AG04449 (cell line): ENCODE data around the gene EEPD1.
"Not testable (repeated sequence)": the region's sequence is repeated elsewhere in the genome, so short reads cannot be mapped to it uniquely, and the experiment has no call there.

Experiments used
- CTCF ChIA-PET: fragments of 350-600 bp; formaldehyde crosslinking; extraction: SDS; loops from one replicate; lab custom pipeline; 2021; ENCODE audit warnings: antibody characterized with exemption; lab: Yijun Ruan, JAX
- POLR2A ChIA-PET: fragments of 400-600, 350-600 bp; formaldehyde crosslinking; extraction: SDS; loops from one replicate; lab custom pipeline; 2020; ENCODE audit warnings: antibody characterized with exemption, inconsistent platforms; lab: Yijun Ruan, JAX
- DNase-seq: peaks from one replicate; pipeline ENCODE4 v3.0.0-alpha.2; 2010; ENCODE audit warnings: low read depth, low spot score
- H3K4me3 ChIP-seq: 2 replicates; pipeline ENCODE4 v1.5.1; 2011; ENCODE audit warnings: low read depth, mild to moderate bottlenecking, control low read depth, low read length
- CTCF ChIP-seq: IDR thresholded peaks from one replicate; pipeline ENCODE4 v1.5.1; 2011; ENCODE audit warnings: mild to moderate bottlenecking, moderate library complexity, low read length, control low read depth, inconsistent platforms; ENCODE audit not compliant: insufficient read depth; ENCODE audit errors: missing control alignments

Gene EEPD1

GRCh38 chr7:36253699-36254098 is 100.6 kb downstream of the EEPD1 start:
- POLR2A ChIA-PET = no interaction called here
- no peak for TF ChIP-seq CTCF
- CTCF ChIA-PET = interaction anchor here (0.5 to 1.0 kb wide), 2 partner anchors 10 kb away, joined by 3 read pairs; no protein-coding TSS in a partner anchor
- no peak for DNase-seq
- no peak overlapping the region for H3K4me3 ChIP-seq

- CTCF ChIA-PET = interaction anchor here (1.0 kb wide), 1 partner anchor 12 kb away, joined by 3 read pairs; no protein-coding TSS in a partner anchor
- POLR2A ChIA-PET, H3K4me3 ChIP-seq: not testable (repeated sequence)
- DNase-seq = peak; percentile 46
Measured at GRCh38 chr7:36258510-36259259, 105.6 kb downstream of the EEPD1 start.

- no peak for TF ChIP-seq CTCF
- no peak for DNase-seq
- no peak overlapping the region for H3K4me3 ChIP-seq
- ChIA-PET CTCF (interaction anchor here (1.1 kb wide), 1 partner anchor 17 kb away, joined by 5 read pairs; no protein-coding TSS in a partner anchor), POLR2A (no interaction called here)
Measured at GRCh38 chr7:36260481-36260880, 107.4 kb downstream of the EEPD1 start.

GRCh38 chr7:36261019-36261754 is 108.1 kb downstream of the EEPD1 start:
- no peak for DNase-seq
- H3K4me3 ChIP-seq = no peak overlapping the region
- ChIA-PET POLR2A (no interaction called here), CTCF (no interaction called here)
- TF ChIP-seq CTCF = no peak

- no peak for TF ChIP-seq CTCF
- no peak overlapping the region for H3K4me3 ChIP-seq
- CTCF ChIA-PET = no interaction called here
- DNase-seq = no peak
- POLR2A ChIA-PET = no interaction called here
Measured at GRCh38 chr7:36262309-36263094, 109.4 kb downstream of the EEPD1 start.

- ChIA-PET CTCF (no interaction called here), POLR2A (no interaction called here)
- TF ChIP-seq CTCF = no peak
- no peak overlapping the region for H3K4me3 ChIP-seq
- DNase-seq = no peak
Measured at GRCh38 chr7:36263095-36263484, 110.0 kb downstream of the EEPD1 start.
